ENCODE data around the gene CNGA2.

DNA sequence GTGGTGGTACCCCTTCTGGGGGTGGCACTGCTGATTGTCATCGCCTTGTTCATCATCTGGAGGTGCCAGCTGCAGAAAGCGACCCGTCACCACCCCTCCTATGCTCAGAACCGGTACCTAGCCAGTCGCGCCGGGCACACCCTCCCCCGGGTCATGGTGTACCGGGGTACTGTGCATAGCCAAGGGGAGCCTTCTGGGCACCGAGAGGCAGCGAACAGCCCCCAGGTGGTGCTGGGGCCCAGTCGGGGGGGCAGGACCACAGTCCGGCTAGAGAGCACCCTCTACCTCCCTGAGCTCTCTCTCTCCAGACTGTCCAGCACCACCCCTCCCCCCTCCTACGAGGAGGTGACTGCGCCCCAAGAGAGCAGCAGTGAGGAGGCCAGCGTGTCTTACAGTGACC lies 34.0 kb upstream of the CNGA2 start:
- TF ChIP-seq, protein P1, sequence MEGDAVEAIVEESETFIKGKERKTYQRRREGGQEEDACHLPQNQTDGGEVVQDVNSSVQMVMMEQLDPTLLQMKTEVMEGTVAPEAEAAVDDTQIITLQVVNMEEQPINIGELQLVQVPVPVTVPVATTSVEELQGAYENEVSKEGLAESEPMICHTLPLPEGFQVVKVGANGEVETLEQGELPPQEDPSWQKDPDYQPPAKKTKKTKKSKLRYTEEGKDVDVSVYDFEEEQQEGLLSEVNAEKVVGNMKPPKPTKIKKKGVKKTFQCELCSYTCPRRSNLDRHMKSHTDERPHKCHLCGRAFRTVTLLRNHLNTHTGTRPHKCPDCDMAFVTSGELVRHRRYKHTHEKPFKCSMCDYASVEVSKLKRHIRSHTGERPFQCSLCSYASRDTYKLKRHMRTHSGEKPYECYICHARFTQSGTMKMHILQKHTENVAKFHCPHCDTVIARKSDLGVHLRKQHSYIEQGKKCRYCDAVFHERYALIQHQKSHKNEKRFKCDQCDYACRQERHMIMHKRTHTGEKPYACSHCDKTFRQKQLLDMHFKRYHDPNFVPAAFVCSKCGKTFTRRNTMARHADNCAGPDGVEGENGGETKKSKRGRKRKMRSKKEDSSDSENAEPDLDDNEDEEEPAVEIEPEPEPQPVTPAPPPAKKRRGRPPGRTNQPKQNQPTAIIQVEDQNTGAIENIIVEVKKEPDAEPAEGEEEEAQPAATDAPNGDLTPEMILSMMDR (conservative IDR thresholded peaks at IDR 0.05; ENCODE audit: low read depth in 2 of 2), result no peak
- no peak for TF ChIP-seq EZH2phosphoT487 (IDR thresholded peaks at IDR 0.05; ENCODE audit: unreplicated experiment)
- TF ChIP-seq CREB1 (CRISPR knock-in tag; IDR thresholded peaks at IDR 0.05; ENCODE audit: low read depth), result no peak

Measured in GM23338 (cell line).